Mesendoderm (in vitro differentiated cells): ENCODE measurements around the gene CAMTA2. TPM values are rescaled to one million over a fixed set of nuclear protein-coding genes. Genes with fewer than 3 reads are reported as not detected.

Source experiments
- DNase-seq: peaks from one replicate; pipeline ENCODE4 v3.0.0; 2013
- H2AK5ac ChIP-seq: 2 replicates; pipeline ENCODE4 v1.6.1; 2013; ENCODE audit warnings: low read length, inconsistent platforms
- H2BK120ac ChIP-seq: 2 replicates; pipeline ENCODE4 v1.6.1; 2013; ENCODE audit warnings: low read depth, mild to moderate bottlenecking, low read length, moderate library complexity, mixed read lengths
- H2BK15ac ChIP-seq: replicated peaks from 2 replicates; pipeline ENCODE4 v1.6.1; 2013; ENCODE audit warnings: low read depth, mild to moderate bottlenecking, moderate library complexity
- H2BK5ac ChIP-seq: 2 replicates; pipeline ENCODE4 v1.6.1; 2013; ENCODE audit warnings: low read length, inconsistent platforms
- H3K18ac ChIP-seq: 2 replicates; pipeline ENCODE4 v1.6.1; 2013; ENCODE audit warnings: mild to moderate bottlenecking, low read length, mixed read lengths
- H3K23ac ChIP-seq: one replicate; pipeline ENCODE4 v1.6.1; 2013; ENCODE audit warnings: low read length
- H3K27ac ChIP-seq: 2 replicates; pipeline ENCODE4 v1.5.1; 2013; ENCODE audit warnings: low read depth, mild to moderate bottlenecking, inconsistent platforms, low read length, moderate library complexity
- H3K27me3 ChIP-seq: 2 replicates; pipeline ENCODE4 v1.6.1; 2013; ENCODE audit warnings: low read length, control low read depth, mild to moderate bottlenecking, inconsistent platforms; ENCODE audit not compliant: insufficient read depth, poor library complexity
- H3K36me3 ChIP-seq: 2 replicates; pipeline ENCODE4 v1.6.1; 2013; ENCODE audit warnings: low read length, inconsistent platforms; ENCODE audit not compliant: control insufficient read depth, insufficient read depth
- H3K4ac ChIP-seq: one replicate; pipeline ENCODE4 v1.6.1; 2013; ENCODE audit warnings: low read depth, mild to moderate bottlenecking, low read length, moderate library complexity
- H3K4me1 ChIP-seq: 2 replicates; pipeline ENCODE4 v1.6.1; 2013; ENCODE audit warnings: low read depth, low read length, inconsistent platforms; ENCODE audit not compliant: control insufficient read depth
- H3K4me2 ChIP-seq: 2 replicates; pipeline ENCODE4 v1.6.1; 2013; ENCODE audit warnings: low read length
- H3K4me3 ChIP-seq: 2 replicates; pipeline ENCODE4 v1.5.1; 2013; ENCODE audit warnings: mild to moderate bottlenecking, low read length
- H3K56ac ChIP-seq: one replicate; pipeline ENCODE4 v1.6.1; 2013; ENCODE audit warnings: low read length
- H3K79me1 ChIP-seq: 2 replicates; pipeline ENCODE4 v1.6.1; 2013; ENCODE audit warnings: low read length, inconsistent platforms
- H3K79me2 ChIP-seq: 2 replicates; pipeline ENCODE4 v1.6.1; 2013; ENCODE audit warnings: mild to moderate bottlenecking, low read length; ENCODE audit not compliant: control insufficient read depth, insufficient read depth
- H3K9ac ChIP-seq: 2 replicates; pipeline ENCODE4 v1.6.1; 2013; ENCODE audit warnings: low read length, inconsistent platforms
- H4K5ac ChIP-seq: one replicate; pipeline ENCODE4 v1.6.1; 2013; ENCODE audit warnings: low read length
- H4K8ac ChIP-seq: one replicate; pipeline ENCODE4 v1.6.1; 2013; ENCODE audit warnings: low read depth, mild to moderate bottlenecking, control low read depth, low read length, moderate library complexity
- WGBS: extraction: QIAGEN DNeasy Blood & Tissue Kit; methylation state at CpG from one replicate; pipeline ENCODE4 v1.1.7; 2013; ENCODE audit warnings: low lambda C conversion rate, missing lambda C conversion rate; ENCODE audit not compliant: insufficient coverage; ENCODE audit errors: extremely low coverage; 5-methylcytosine and 5-hydroxymethylcytosine counted together
- polyA plus RNA-seq, 2 experiments: library from polyadenylated mRNA; stranded (reverse); fragments of 200-250 nt; gene quantifications; one replicate each; pipeline ENCODE4 v1.2.3, GENCODE V29; 2013

CAMTA2 gene
- 8.5 TPM for polyA plus RNA-seq (2013, experiment 1 of 2)
- polyA plus RNA-seq (2013, experiment 2 of 2): 9.6 TPM

GRCh38 chr17:4986951-4987766, at the start of gene CAMTA2:
CAMTA2 (minus strand) TSS chr17:4987675; CDS start chr17:4986222, 1,453 bp downstream.
- H3K23ac ChIP-seq: peak within 1 kb of the TSS; percentile 32
- peak within 1 kb of the TSS; percentile 79 for H3K9ac ChIP-seq
- H3K4me2 ChIP-seq: peak within 1 kb of the TSS; percentile 95
- H3K56ac ChIP-seq: peak within 1 kb of the TSS; percentile 88
- no peak within 1 kb of the TSS for H2BK5ac ChIP-seq
- no peaks in the 10 kb centered on the region for H3K27me3 ChIP-seq
- no peak within 1 kb of the TSS for H4K5ac ChIP-seq
- H4K8ac ChIP-seq: no peak within 1 kb of the TSS
- H3K79me2 ChIP-seq: no peaks in the 10 kb centered on the region
- H3K36me3 ChIP-seq: no peaks in the 10 kb centered on the region
- no peak within 1 kb of the TSS for H2BK15ac ChIP-seq
- H3K4me1 ChIP-seq: peaks cover 6% of the 10 kb centered on the region
- H3K27ac ChIP-seq: no peak within 1 kb of the TSS
- peak within 1 kb of the TSS; percentile 13 for H3K18ac ChIP-seq
- DNase-seq: peak; percentile 71
- peak within 1 kb of the TSS; percentile 51 for H3K4me3 ChIP-seq
- no CpG with 5 or more reads among the region's 78 CpGs for WGBS
- H2BK120ac ChIP-seq: no peak within 1 kb of the TSS
- H3K4ac ChIP-seq: no peak within 1 kb of the TSS
- no peaks in the 10 kb centered on the region for H3K79me1 ChIP-seq
- H2AK5ac ChIP-seq: no peak within 1 kb of the TSS

GRCh38 chr17:5035315-5035714, 47.8 kb upstream of the CAMTA2 start, which contains the start of gene SLC52A1:
SLC52A1 (minus strand) TSS chr17:5035426; CDS start chr17:5034606, 820 bp downstream.
- Histone ChIP-seq H3K79me2 (no peaks in the 10 kb centered on the region), H3K56ac (peak within 1 kb of the TSS; percentile 15), H2AK5ac (no peak within 1 kb of the TSS), H3K4me3 (no peak within 1 kb of the TSS), H2BK5ac (no peak within 1 kb of the TSS), H3K18ac (no peak within 1 kb of the TSS), H2BK15ac (no peak within 1 kb of the TSS), H3K9ac (no peak within 1 kb of the TSS), H4K8ac (no peak within 1 kb of the TSS), H3K27me3 (no peaks in the 10 kb centered on the region), H3K27ac (no peak within 1 kb of the TSS), H3K4me2 (no peak within 1 kb of the TSS), H3K79me1 (no peaks in the 10 kb centered on the region), H3K23ac (no peak within 1 kb of the TSS), H3K4me1 (no peaks in the 10 kb centered on the region), H4K5ac (no peak within 1 kb of the TSS), H3K36me3 (no peaks in the 10 kb centered on the region), H3K4ac (no peak within 1 kb of the TSS), H2BK120ac (no peak within 1 kb of the TSS)
- no CpG with 5 or more reads among the region's 24 CpGs for WGBS
- no peak for DNase-seq

GRCh38 chr17:5034651-5035050, 47.2 kb upstream of the CAMTA2 start:
- H3K56ac ChIP-seq: no peak overlapping the region
- H2AK5ac ChIP-seq: no peak overlapping the region
- WGBS: no CpG with 5 or more reads among the region's 14 CpGs
- no peaks in the 10 kb centered on the region for H3K79me2 ChIP-seq
- H4K8ac ChIP-seq: no peak overlapping the region
- H4K5ac ChIP-seq: no peak overlapping the region
- no peaks in the 10 kb centered on the region for H3K4me1 ChIP-seq
- no peak overlapping the region for H2BK5ac ChIP-seq
- no peak overlapping the region for H3K18ac ChIP-seq
- H3K79me1 ChIP-seq: no peaks in the 10 kb centered on the region
- H3K4ac ChIP-seq: no peak overlapping the region
- H2BK120ac ChIP-seq: no peak overlapping the region
- H3K27ac ChIP-seq: no peak overlapping the region
- no peak for DNase-seq
- no peak overlapping the region for H2BK15ac ChIP-seq
- H3K9ac ChIP-seq: no peak overlapping the region
- H3K23ac ChIP-seq: no peak overlapping the region
- H3K36me3 ChIP-seq: no peaks in the 10 kb centered on the region
- H3K27me3 ChIP-seq: no peaks in the 10 kb centered on the region
- H3K4me2 ChIP-seq: no peak overlapping the region
- H3K4me3 ChIP-seq: no peak overlapping the region

GRCh38 chr17:5034063-5034462, 46.6 kb upstream of the CAMTA2 start:
- Histone ChIP-seq H4K5ac (no peak overlapping the region), H3K23ac (no peak overlapping the region), H4K8ac (no peak overlapping the region), H3K18ac (no peak overlapping the region), H2BK15ac (no peak overlapping the region), H3K79me1 (no peaks in the 10 kb centered on the region), H3K9ac (no peak overlapping the region), H3K79me2 (no peaks in the 10 kb centered on the region), H2BK120ac (no peak overlapping the region), H3K4me1 (no peaks in the 10 kb centered on the region), H3K36me3 (no peaks in the 10 kb centered on the region), H3K4ac (no peak overlapping the region), H3K4me2 (no peak overlapping the region), H2AK5ac (no peak overlapping the region), H2BK5ac (no peak overlapping the region), H3K27ac (no peak overlapping the region), H3K27me3 (no peaks in the 10 kb centered on the region), H3K56ac (no peak overlapping the region), H3K4me3 (no peak overlapping the region)
- WGBS: no CpG with 5 or more reads among the region's 5 CpGs
- DNase-seq: no peak

GRCh38 chr17:5033352-5034015, 46.0 kb upstream of the CAMTA2 start:
- Histone ChIP-seq H3K4me3 (no peak overlapping the region), H3K4me1 (no peaks in the 10 kb centered on the region), H4K5ac (no peak overlapping the region), H3K36me3 (no peaks in the 10 kb centered on the region), H3K79me1 (no peaks in the 10 kb centered on the region), H3K4me2 (no peak overlapping the region), H2AK5ac (no peak overlapping the region), H2BK5ac (no peak overlapping the region), H2BK15ac (no peak overlapping the region), H3K27ac (no peak overlapping the region), H3K18ac (no peak overlapping the region), H3K56ac (no peak overlapping the region), H3K4ac (no peak overlapping the region), H3K9ac (no peak overlapping the region), H3K23ac (no peak overlapping the region), H2BK120ac (no peak overlapping the region), H4K8ac (no peak overlapping the region), H3K79me2 (no peaks in the 10 kb centered on the region), H3K27me3 (no peaks in the 10 kb centered on the region)
- DNase-seq: no peak
- WGBS: no CpG with 5 or more reads among the region's 13 CpGs
